CD4-positive, alpha-beta T cell treated with Interleukin-6 at 100 ng/mL for 8 hours (primary cell): ENCODE measurements around the gene PAX4.

Experiments
- DNase-seq: peaks from one replicate; pipeline ENCODE4 v3.0.0-alpha.2; 2020; ENCODE audit warnings: mixed read lengths, low spot score

PAX4 gene

GRCh38 chr7:127618042-127618441, at the start of gene PAX4:
PAX4 (minus strand) TSS chr7:127618142; CDS start chr7:127615928, 2,214 bp downstream.
- DNase-seq: no peak

GRCh38 chr7:127667017-127667670, 49.2 kb upstream of the PAX4 start:
- DNase-seq: no peak

GRCh38 chr7:127666602-127667001, 48.7 kb upstream of the PAX4 start:
- no peak for DNase-seq

GRCh38 chr7:127665922-127666321, 48.0 kb upstream of the PAX4 start:
- no peak for DNase-seq

- no peak for DNase-seq
Measured at GRCh38 chr7:127658970-127659630, 41.2 kb upstream of the PAX4 start.

GRCh38 chr7:127657500-127657899, 39.6 kb upstream of the PAX4 start:
- no peak for DNase-seq

GRCh38 chr7:127655720-127656119, 37.8 kb upstream of the PAX4 start:
- no peak for DNase-seq

- DNase-seq: no peak
Measured at GRCh38 chr7:127654404-127655394, 36.8 kb upstream of the PAX4 start.

GRCh38 chr7:127653396-127653795, 35.5 kb upstream of the PAX4 start:
- no peak for DNase-seq

GRCh38 chr7:127652333-127653248, 34.6 kb upstream of the PAX4 start:
- no peak for DNase-seq

- peak; percentile 99 for DNase-seq
Measured at GRCh38 chr7:127651556-127652332, 33.8 kb upstream of the PAX4 start, which contains the start of gene SND1. SND1 (plus strand) TSS chr7:127652194; CDS start chr7:127652374, 180 bp downstream.

GRCh38 chr7:127650847-127651555, 33.1 kb upstream of the PAX4 start:
- no peak for DNase-seq

GRCh38 chr7:127648986-127649385, 31.0 kb upstream of the PAX4 start:
- DNase-seq: no peak

- no peak for DNase-seq
Measured at GRCh38 chr7:127647636-127648035, 29.7 kb upstream of the PAX4 start.

GRCh38 chr7:127644484-127644883, 26.5 kb upstream of the PAX4 start:
- no peak for DNase-seq

- no peak for DNase-seq
Measured at GRCh38 chr7:127638197-127638596, 20.3 kb upstream of the PAX4 start.

- DNase-seq: no peak
Measured at GRCh38 chr7:127635659-127636285, 17.8 kb upstream of the PAX4 start.

GRCh38 chr7:127632276-127632910, 14.5 kb upstream of the PAX4 start:
- DNase-seq: no peak

GRCh38 chr7:127629268-127629854, 11.4 kb upstream of the PAX4 start:
- peak; percentile 11 for DNase-seq
